ENCODE results near the gene CYP51A1. TPM values are rescaled to one million over a fixed set of nuclear protein-coding genes. Genes with fewer than 3 reads are reported as not detected.

CYP51A1 gene
- 29.6 to 54.9 TPM (median 43.2 TPM) in 5 replicates for total RNA-seq (2022; extraction: Qiagen RNA extraction; ENCODE audit: low read depth)

DNA sequence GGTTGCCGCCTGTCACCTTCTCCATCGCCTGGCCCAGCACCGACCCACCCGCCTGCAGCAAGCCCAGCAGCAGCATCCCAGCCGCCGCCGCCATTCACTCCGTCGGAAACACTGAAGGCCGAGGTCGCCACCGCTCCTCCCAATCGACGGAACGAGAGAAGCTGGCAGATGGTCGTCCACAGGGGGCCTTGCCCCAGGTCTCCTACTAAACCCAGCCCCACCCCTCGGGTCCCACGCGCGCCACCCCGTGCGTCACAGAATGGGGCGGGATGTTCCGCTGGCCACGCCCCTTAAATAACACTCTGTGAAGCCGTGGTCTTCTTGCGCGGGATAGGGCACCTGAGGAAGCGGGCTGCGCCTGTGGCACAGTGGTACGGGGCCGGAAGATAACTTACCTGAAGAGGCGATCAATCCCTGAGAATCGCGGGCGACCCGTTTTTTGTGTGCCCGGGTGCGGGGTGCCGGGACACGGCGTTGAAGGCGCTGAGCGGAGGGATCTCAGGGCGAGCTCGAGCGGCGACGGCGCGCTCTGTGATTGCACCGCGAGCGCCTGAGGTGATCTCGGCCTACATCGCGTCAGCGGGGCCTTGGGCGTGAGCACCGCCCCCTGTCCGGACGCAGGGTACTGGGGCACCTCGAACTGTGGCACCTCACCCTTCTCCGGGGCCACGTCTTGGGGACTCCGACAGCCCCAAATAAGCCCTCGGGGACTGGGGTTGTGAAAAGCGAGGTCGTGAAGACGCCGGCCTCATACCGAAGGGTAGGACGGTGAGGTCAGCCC lies at the start of gene CYP51A1:
Gene CYP51A1 (minus strand): TSS at position 207 of the 781 bp plus-strand sequence. CDS start 113 bp downstream, at position 94.

GRCh38 chr7:92178928-92179924 lies 44.9 kb upstream of the CYP51A1 start, which contains the start of gene LRRD1:
TSS of gene LRRD1 (minus strand) at chr7:92179142. CDS start at chr7:92165202, 13,940 bp downstream.

Other genes starting within 250 kb of the CYP51A1 start
- gene AKAP9, start 193.6 kb downstream of the CYP51A1 start, total RNA-seq (2022; extraction: Qiagen RNA extraction; ENCODE audit: low read depth), result 13.8 to 23.4 TPM (median 15.2 TPM) in 5 replicates
- gene LRRD1, start 44.7 kb upstream of the CYP51A1 start, total RNA-seq (2022; extraction: Qiagen RNA extraction; ENCODE audit: low read depth), result not detected in 5 replicates
- gene KRIT1, start 111.4 kb upstream of the CYP51A1 start, total RNA-seq (2022; extraction: Qiagen RNA extraction; ENCODE audit: low read depth), result 21.8 to 28.2 TPM (median 27.6 TPM) in 5 replicates
- 15.9 to 20.9 TPM (median 20.0 TPM) in 5 replicates for gene ANKIB1, start 111.5 kb upstream of the CYP51A1 start, total RNA-seq (2022; extraction: Qiagen RNA extraction; ENCODE audit: low read depth)

All from A549 treated with RU486 at 1 μM for 4 hours (cell line).